H1 (cell line): Measurements from ENCODE around the gene BSN. TPM values are rescaled to one million over a fixed set of nuclear protein-coding genes. Genes with fewer than 3 reads are reported as not detected.
A peak's percentile ranks its signal among the peaks of the same experiment; 100 is the strongest.

Experiments
- BRCA1 ChIP-seq: IDR thresholded peaks from 2 replicates; pipeline ENCODE4 v1.6.1; 2012; ENCODE audit warnings: low read depth, low read length, improper control_type of control experiment
- CHD2 ChIP-seq: IDR thresholded peaks from 2 replicates; pipeline ENCODE4 v1.6.1; 2012; ENCODE audit warnings: low read length, improper control_type of control experiment
- CTBP2 ChIP-seq: IDR thresholded peaks from 2 replicates; pipeline ENCODE4 v1.7.0; 2011; ENCODE audit warnings: borderline replicate concordance, mild to moderate bottlenecking, moderate library complexity, mixed read lengths, low read length; ENCODE audit not compliant: insufficient read depth, insufficient read length
- EP300 ChIP-seq, 2 experiments: IDR thresholded peaks; 1 replicate in 1 of 2; 2 replicates in 1 of 2; pipeline ENCODE4 v1.6.1; 2011 to 2012; ENCODE audit warnings: low read depth in 2 of 2, low read length in 2 of 2, mild to moderate bottlenecking in 2 of 2, borderline replicate concordance in 1 of 2, inconsistent platforms in 1 of 2, moderate library complexity in 1 of 2
- MAFK ChIP-seq: IDR thresholded peaks from 2 replicates; pipeline ENCODE4 v1.6.1; 2012; ENCODE audit warnings: low read depth, mild to moderate bottlenecking, improper control_type of control experiment, low read length
- POLR2AphosphoS5 ChIP-seq: IDR thresholded peaks from 2 replicates; pipeline ENCODE4 v1.6.1; 2011; ENCODE audit warnings: low read depth, low read length
- RFX5 ChIP-seq: IDR thresholded peaks from 2 replicates; pipeline ENCODE4 v1.6.1; 2011; ENCODE audit warnings: low read depth, low read length, improper control_type of control experiment, borderline replicate concordance
- SIN3A ChIP-seq, 2 experiments: IDR thresholded peaks in 1 of 2; conservative IDR thresholded peaks in 1 of 2; 2 replicates each; pipeline ENCODE4 v1.6.1; 2011 to 2012; ENCODE audit warnings: low read length in 2 of 2, improper control_type of control experiment in 1 of 2, low read depth in 1 of 2, mild to moderate bottlenecking in 1 of 2
- SP2 ChIP-seq: IDR thresholded peaks from 2 replicates; pipeline ENCODE4 v1.6.1; 2012; ENCODE audit warnings: mild to moderate bottlenecking, low read length, inconsistent platforms
- SP4 ChIP-seq: IDR thresholded peaks from 2 replicates; pipeline ENCODE4 v1.6.1; 2012; ENCODE audit warnings: low read length, inconsistent platforms
- polyA plus RNA-seq, 7 experiments: library from polyadenylated mRNA; depleted of rRNA in 3 of 7; stranded (reverse) in 5 of 7; unstranded in 2 of 7; fragments of >200 nt in 5 of 7; fragments of 200-250 nt in 2 of 7; gene quantifications; 1 replicate in 5 of 7; 2 replicates in 1 of 7; 4 replicates in 1 of 7; pipeline versions ENCODE4 v1.2.1 to v1.2.3, GENCODE V29; 2011 to 2013; ENCODE audit warnings: missing spikeins in 2 of 7, mixed read lengths in 2 of 7
- total RNA-seq: library from RNA; stranded (reverse); fragmentation: NEBNext Ultra II Directional; extraction: Animal tissue kit (Norgen Biotek cat#: 25700); gene quantifications from 2 replicates; pipeline ENCODE4 v1.2.1, GENCODE V29; 2021

BSN gene
- total and polyA plus RNA-seq, 2 of the 8 experiments (the other 6 are each of a cell fraction or from before 2014, with no cell fraction given): 0.60 to 3.0 TPM

- no peak for TF ChIP-seq SP4
- TF ChIP-seq SIN3A (conservative IDR thresholded peaks at IDR 0.05 in 1 of 2, IDR thresholded peaks at IDR 0.05 in 1 of 2; ENCODE audit: low read depth in 1 of 2, low read length in 2 of 2): peak in 1 of 2 experiments; percentile 58; a peak in 1 of 4 replicates
- peak; percentile 75 for TF ChIP-seq RFX5
- TF ChIP-seq CTBP2: no peak
- no peak for TF ChIP-seq SP2
- no peak for TF ChIP-seq BRCA1
- no peak for TF ChIP-seq CHD2
- peak; percentile 49; the same call in 1 of the 2 replicates for TF ChIP-seq POLR2AphosphoS5
- peak; percentile 79 for TF ChIP-seq MAFK
- no peak for TF ChIP-seq EP300 (IDR thresholded peaks at IDR 0.05; ENCODE audit: borderline replicate concordance in 1 of 2, low read depth in 2 of 2, low read length in 2 of 2)
Observed at GRCh38 chr3:49534581-49535441, 19.5 kb upstream of the BSN start (continued).
